HG03432 (cell line): ENCODE data around the gene RAB8B.
"Not testable (repeated sequence)": the region's sequence is repeated elsewhere in the genome, so short reads cannot be mapped to it uniquely, and the experiment has no call there.

Experiments
- ATAC-seq: cut with Tn5 transposase; IDR thresholded peaks from one replicate; pipeline ENCODE4 v1.9.1; 2021; ENCODE audit warnings: mild to moderate bottlenecking, moderate library complexity; ENCODE audit not compliant: unreplicated experiment

RAB8B gene

GRCh38 chr15:63203451-63204090, 14.2 kb downstream of the RAB8B start:
- ATAC-seq = no peak

GRCh38 chr15:63206079-63206478, 16.7 kb downstream of the RAB8B start:
- ATAC-seq = no peak

GRCh38 chr15:63208824-63209223, 19.4 kb downstream of the RAB8B start:
- not testable (repeated sequence) for ATAC-seq

GRCh38 chr15:63210151-63211091, 21.0 kb downstream of the RAB8B start:
- no peak for ATAC-seq

- ATAC-seq = no peak
These were observed 21.7 kb downstream of the RAB8B start for GRCh38 chr15:63211092-63211490.

- ATAC-seq = no peak
These were observed 22.1 kb downstream of the RAB8B start for GRCh38 chr15:63211549-63211948.

GRCh38 chr15:63212050-63213004, 22.9 kb downstream of the RAB8B start:
- peak; percentile 51 for ATAC-seq

- no peak for ATAC-seq
These were observed 28.8 kb downstream of the RAB8B start for GRCh38 chr15:63218100-63218808.

GRCh38 chr15:63219196-63219710, 29.8 kb downstream of the RAB8B start:
- ATAC-seq = no peak

GRCh38 chr15:63221346-63221745, 31.9 kb downstream of the RAB8B start:
- no peak for ATAC-seq

GRCh38 chr15:63223463-63223862, 34.1 kb downstream of the RAB8B start:
- no peak for ATAC-seq

- ATAC-seq = no peak
These were observed 36.0 kb downstream of the RAB8B start for GRCh38 chr15:63225381-63225780.

GRCh38 chr15:63226155-63226883, 36.9 kb downstream of the RAB8B start:
- no peak for ATAC-seq

- no peak for ATAC-seq
These were observed 37.6 kb downstream of the RAB8B start for GRCh38 chr15:63226966-63227401.

- no peak for ATAC-seq
These were observed 38.3 kb downstream of the RAB8B start for GRCh38 chr15:63227689-63228088.

- ATAC-seq = no peak
These were observed 41.8 kb downstream of the RAB8B start for GRCh38 chr15:63231206-63231605.

GRCh38 chr15:63231706-63232105, 42.3 kb downstream of the RAB8B start:
- no peak for ATAC-seq

GRCh38 chr15:63232405-63232804, 43.0 kb downstream of the RAB8B start:
- ATAC-seq = no peak

- no peak for ATAC-seq
These were observed 43.5 kb downstream of the RAB8B start for GRCh38 chr15:63232943-63233342.
